UCSD-AML1 (cell line): ENCODE measurements around the gene TMEM208.

Source experiments
- DNase-seq: peaks from one replicate; lab custom pipeline; 2025; ENCODE audit not compliant: unreplicated experiment; lab: John Stamatoyannopoulos, UW

The TMEM208 gene

DNA sequence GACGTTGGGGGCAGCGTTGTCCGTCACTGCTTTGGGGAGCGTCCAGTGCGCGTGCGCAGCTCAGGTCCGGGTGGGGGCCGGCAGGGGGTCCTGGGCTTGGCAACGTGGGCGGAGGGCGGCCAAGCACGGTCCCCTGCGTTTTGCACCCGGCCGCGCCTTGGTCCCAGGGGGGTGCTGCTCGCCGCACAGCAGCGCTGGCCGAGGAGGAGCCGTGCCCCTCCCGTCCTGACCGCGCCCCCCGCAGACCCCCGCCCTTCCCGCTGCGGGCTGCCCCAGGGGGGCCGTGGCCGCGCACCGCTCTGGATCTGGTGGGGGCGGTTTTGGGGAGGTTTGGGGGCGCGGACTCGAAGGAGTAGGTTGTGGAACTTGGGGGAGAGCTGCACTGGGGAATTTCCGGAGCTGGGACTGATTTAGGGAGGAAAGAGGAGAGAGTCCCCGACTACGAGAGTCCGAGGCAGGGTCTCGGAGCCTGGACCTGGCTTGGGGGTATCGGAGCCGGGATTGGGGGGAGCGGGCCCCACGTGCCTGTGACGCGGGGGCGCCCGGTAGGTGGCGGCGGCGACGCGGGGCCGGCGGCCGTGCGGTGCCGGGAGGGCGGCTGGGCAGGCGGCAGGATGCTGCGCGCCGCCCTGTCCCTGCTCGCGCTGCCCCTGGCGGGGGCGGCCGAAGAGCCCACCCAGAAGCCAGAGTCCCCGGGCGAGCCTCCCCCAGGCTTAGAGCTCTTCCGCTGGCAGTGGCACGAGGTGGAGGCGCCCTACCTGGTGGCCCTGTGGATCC is 21.7 kb downstream of the TMEM208 start, which contains the start of gene SLC9A5:
Gene SLC9A5 (plus strand): TSS at position 579 of the 777 bp plus-strand sequence. CDS start 36 bp downstream, at position 615.
- no peak for DNase-seq

- DNase-seq, result no peak
Observed at GRCh38 chr16:67249178-67250044, 22.5 kb downstream of the TMEM208 start.

DNA sequence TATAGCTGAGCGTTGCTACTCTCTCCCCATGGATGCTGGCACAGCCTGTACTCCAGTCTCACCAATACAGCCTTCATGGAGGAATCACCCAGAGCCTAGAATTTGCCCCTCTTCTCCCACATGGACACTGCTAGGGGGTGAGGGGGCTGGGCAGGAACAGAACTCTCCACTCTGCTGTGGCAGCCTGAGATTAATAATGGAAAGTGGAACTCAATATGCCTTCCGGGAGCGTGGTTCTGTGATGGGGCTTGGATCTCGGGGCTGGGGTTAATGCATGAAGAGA is 23.1 kb downstream of the TMEM208 start:
- DNase-seq, result no peak

DNA sequence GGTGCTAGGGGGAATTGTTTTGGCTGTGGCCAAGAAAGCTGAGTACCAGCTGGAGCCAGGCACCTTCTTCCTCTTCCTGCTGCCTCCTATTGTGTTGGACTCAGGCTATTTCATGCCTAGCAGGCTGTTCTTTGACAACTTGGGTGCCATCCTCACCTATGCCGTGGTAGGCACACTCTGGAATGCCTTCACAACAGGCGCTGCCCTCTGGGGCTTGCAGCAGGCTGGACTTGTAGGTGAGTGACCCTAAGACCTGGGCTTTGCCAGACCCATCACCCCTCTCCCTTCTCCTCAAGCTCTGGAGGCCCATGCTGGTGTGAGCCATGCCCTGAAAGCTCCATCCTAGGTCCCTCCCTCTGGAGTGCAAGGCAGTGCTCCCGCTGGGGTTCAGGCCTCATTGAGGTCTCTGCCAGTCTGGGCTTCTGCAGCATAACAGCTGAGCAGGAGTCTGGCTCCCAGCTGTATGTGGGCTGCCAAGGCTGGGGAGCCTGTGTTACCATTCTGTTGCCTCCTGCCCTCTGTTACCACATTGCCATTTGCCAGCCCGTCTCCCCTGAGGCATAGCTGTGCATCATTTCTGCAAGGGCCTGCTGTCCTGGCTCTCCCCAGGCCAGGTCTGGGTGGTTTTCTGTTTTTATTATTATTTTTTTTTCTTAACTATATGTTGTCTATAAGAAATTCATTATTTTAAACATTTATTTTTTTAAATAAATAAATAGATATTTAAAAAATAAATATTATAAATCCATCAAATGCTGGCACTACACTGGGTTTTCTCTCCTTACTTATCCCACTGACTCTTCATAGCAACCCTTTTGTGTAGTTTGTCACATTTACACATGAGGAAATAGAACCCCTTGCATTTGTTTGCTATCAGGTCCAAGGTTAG is 25.9 kb downstream of the TMEM208 start:
- DNase-seq, result no peak

GRCh38 chr16:67254801-67255552 is 28.0 kb downstream of the TMEM208 start:
- DNase-seq, result no peak

- no peak for DNase-seq
Observed at GRCh38 chr16:67255553-67256221, 28.8 kb downstream of the TMEM208 start.

- no peak for DNase-seq
Observed at GRCh38 chr16:67256701-67257230, 29.8 kb downstream of the TMEM208 start.

DNA sequence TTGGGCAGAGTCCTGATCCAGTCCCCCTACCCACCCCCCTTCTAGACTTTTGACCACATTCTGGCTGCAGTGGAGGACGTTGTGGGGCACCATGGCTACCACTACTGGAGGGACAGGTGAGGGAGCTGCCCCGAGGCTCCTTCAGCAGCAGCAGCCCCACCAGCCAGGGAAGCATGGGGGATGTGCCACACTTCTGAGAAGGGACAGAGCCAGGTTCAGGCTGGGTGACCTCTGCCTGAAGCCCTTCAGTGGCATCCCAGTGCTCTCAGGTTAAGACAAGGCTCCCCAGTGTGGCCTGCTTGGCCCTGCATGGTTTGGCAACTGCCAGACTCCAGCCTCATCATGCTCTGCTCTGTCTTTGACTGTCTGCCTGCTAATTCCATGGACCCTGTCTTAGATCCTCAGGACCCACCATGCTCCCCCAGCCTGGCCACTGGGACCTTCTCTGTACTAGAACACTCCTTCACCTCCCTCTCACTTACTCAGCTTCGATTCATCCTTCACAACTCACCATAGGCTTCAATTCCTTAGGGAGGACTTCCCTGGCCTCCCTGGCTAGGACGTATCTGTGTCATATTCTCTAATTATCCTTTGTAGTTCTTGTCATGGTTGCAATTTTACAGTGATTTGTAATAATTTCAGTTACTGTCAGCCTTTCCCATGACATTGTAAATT is 30.7 kb downstream of the TMEM208 start:
- no peak for DNase-seq

DNA sequence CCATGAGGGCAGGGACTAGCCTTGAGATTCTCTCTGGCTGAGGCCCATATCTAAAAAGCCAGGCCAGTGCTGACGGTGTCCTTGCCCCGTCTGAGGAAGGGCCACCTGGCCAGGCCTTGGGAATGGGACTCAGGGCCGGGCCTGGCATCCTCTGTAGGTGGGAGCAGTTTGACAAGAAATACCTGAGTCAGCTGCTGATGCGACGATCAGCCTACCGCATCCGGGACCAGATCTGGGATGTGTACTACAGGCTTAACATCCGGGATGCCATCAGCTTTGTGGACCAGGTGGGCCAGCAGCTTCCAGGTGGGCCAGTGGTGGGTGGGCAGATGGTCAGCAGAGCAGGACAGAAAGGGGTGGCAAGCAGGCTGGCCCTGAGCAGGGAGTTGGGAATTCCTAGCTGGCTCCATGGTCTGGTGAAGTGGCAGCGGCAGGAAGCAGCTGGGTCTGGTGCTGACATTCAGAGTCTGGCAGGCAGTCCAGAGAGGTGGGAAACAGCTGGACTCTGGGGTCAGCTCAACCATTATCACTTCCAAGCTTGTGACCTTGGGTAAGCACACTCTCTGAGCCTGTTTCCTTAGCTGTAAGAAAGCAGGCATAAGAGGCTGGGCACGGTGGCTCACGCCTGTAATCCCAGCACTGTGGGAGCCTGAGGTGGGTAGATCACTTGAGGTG is 31.4 kb downstream of the TMEM208 start:
- DNase-seq, result no peak

- DNase-seq, result no peak
Observed at GRCh38 chr16:67259705-67260104, 32.8 kb downstream of the TMEM208 start.

DNA sequence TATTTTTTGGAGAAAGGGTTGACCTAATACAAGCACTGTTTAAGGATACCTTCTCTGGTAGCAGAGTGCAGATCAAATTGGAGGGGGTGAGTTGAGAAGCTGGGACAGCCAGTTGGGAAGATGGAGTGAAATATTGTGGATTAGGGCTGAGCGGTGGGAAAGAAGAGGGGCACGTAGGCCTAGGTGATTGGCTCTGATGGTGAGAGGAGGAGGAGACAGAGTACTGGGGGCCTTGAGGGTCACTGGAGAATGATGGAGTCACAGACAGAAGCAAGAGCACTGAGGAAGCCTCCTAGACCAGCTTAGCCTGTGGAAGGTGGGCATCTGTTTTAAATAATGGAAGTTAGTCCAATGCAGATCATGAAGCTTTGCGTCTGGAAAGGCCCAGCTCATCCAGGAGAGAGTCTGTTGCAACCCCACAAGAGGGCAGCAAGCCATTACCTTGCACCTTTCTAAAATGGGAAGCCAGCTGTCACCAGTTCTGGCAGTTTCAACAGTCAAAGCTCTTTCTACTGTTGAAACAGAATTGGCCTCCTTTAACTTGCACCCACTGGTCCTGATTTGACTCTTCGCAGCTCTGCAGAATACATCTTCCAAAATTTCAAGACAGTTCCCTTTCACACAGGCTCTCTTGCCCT is 33.6 kb downstream of the TMEM208 start:
- peak; percentile 42 for DNase-seq

DNA sequence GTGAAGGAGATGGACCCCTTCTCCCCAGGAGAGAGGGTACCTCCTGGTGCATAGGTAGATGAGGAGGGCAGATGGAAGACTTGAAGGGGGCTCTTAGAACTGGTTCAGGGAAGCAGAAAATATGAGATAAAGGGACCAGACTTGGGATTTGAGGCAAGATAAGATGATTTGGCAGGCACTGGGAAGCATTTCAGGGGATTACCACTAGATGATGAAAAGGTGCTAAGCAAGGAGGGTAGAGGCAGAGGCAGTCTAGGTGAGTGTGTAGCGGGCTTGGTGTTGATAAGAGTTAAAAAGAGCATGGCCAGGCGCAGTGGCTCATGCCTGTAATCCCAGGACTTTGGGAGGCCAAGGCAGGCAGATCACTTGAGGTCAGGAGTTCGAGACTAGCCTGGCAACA is 36.3 kb downstream of the TMEM208 start:
- no peak for DNase-seq

DNA sequence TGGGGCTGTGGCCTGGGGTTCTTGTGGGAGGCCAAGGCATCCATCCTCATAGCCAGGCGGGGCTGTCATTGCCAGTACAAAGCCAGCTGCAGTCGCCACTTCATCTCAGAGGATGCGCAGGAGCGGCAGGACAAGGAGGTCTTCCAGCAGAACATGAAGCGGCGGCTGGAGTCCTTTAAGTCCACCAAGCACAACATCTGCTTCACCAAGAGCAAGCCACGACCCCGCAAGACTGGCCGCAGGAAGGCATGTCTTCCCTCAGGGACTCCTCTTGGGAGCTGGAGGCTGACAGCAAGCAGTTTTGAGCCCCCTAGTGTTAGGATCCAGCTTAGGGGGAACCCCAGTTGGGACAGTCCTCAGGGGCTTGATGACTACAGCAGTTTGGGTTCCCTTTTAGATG is 37.3 kb downstream of the TMEM208 start:
- DNase-seq, result no peak

GRCh38 chr16:67264866-67265265 is 37.9 kb downstream of the TMEM208 start:
- DNase-seq, result no peak

DNA sequence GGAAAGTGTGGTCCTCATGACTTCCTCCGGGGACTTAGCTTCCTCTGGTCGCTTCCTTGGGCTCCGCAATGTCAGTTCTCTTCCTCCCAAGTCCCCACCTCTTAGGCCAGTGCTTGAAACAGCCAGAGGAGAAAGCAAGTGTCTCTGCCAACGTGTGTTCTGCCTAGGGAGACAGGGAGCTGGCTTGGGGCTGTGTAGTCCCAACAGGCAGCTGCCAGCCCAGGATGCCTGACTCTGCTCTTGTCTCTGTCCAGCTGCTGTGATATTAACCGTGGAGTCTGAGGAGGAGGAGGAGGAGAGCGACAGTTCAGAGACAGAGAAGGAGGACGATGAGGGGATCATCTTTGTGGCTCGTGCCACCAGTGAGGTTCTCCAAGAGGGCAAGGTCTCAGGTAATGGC is 38.9 kb downstream of the TMEM208 start:
- peak; percentile 32 for DNase-seq

DNA sequence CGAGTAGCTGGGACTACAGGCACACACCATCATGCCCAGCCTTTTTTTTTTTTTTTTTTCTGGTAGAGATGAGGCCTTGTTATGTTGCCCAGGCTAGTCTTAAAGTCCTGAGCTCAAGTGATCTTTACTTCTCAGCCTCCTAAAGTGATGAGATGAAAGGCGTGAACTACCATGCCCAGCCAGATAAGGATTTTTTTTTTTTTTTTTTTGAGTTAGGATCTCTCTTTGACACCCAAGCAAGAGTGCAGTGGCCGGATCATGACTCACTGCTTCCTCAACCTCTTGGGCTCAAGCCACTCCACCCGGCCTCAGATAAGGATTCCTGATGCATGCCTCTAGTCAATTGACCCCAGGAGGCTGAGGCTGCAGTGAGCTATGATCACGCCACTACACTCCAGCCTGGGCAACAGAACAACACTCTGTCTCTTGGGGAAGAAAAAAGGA is 41.2 kb downstream of the TMEM208 start:
- peak; percentile 65 for DNase-seq

- DNase-seq, result no peak
Observed at GRCh38 chr16:67269766-67270165, 42.8 kb downstream of the TMEM208 start.

- DNase-seq, result no peak
Observed at GRCh38 chr16:67270931-67271338, 44.0 kb downstream of the TMEM208 start.
